ENCODE data around the gene ZNF160.

DNA sequence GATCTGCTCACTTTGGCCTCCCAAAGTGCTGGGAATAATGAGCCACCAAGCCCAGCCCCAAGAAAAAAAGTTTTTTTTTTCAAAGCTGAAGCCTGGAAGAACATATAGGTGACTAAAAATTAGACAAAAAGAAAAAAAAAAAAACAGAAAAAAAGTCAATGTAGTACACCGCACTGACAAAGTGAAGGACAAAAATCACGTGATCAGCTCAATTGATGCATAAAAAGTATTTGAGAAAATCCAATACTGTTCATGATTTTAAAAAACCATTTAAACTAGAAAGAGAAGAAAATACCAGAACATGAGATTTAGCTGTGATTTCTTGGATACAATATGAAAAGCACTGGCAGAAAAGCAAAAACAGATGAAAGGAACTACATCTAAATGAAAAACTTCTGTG lies 69.2 kb downstream of the ZNF160 start:
- TF ChIP-seq, protein P1, sequence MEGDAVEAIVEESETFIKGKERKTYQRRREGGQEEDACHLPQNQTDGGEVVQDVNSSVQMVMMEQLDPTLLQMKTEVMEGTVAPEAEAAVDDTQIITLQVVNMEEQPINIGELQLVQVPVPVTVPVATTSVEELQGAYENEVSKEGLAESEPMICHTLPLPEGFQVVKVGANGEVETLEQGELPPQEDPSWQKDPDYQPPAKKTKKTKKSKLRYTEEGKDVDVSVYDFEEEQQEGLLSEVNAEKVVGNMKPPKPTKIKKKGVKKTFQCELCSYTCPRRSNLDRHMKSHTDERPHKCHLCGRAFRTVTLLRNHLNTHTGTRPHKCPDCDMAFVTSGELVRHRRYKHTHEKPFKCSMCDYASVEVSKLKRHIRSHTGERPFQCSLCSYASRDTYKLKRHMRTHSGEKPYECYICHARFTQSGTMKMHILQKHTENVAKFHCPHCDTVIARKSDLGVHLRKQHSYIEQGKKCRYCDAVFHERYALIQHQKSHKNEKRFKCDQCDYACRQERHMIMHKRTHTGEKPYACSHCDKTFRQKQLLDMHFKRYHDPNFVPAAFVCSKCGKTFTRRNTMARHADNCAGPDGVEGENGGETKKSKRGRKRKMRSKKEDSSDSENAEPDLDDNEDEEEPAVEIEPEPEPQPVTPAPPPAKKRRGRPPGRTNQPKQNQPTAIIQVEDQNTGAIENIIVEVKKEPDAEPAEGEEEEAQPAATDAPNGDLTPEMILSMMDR (conservative IDR thresholded peaks at IDR 0.05; ENCODE audit: low read depth, low read length) = no peak
- TF ChIP-seq MAFK (IDR thresholded peaks at IDR 0.05; ENCODE audit: low read depth, low read length) = no peak
- TF ChIP-seq POLR2A (IDR thresholded peaks at IDR 0.05; ENCODE audit: low read depth, low read length) = no peak
- no peak for TF ChIP-seq MXI1 (IDR thresholded peaks at IDR 0.05; ENCODE audit: borderline replicate concordance, low read depth, low read length)
- no peak for TF ChIP-seq RCOR1 (IDR thresholded peaks at IDR 0.05; ENCODE audit: insufficient replicate concordance, low read length)
- TF ChIP-seq CHD1 (IDR thresholded peaks at IDR 0.05; ENCODE audit: low read depth, low read length) = no peak
- TF ChIP-seq BHLHE40 (IDR thresholded peaks at IDR 0.05; ENCODE audit: low read depth, low read length) = no peak
- TF ChIP-seq SMC3 (IDR thresholded peaks at IDR 0.05; ENCODE audit: low read depth, low read length) = no peak
- TF ChIP-seq, protein P2, sequence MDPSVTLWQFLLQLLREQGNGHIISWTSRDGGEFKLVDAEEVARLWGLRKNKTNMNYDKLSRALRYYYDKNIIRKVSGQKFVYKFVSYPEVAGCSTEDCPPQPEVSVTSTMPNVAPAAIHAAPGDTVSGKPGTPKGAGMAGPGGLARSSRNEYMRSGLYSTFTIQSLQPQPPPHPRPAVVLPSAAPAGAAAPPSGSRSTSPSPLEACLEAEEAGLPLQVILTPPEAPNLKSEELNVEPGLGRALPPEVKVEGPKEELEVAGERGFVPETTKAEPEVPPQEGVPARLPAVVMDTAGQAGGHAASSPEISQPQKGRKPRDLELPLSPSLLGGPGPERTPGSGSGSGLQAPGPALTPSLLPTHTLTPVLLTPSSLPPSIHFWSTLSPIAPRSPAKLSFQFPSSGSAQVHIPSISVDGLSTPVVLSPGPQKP (IDR thresholded peaks at IDR 0.05; ENCODE audit: borderline replicate concordance, low read depth, low read length) = no peak
- no peak for TF ChIP-seq RAD21 (IDR thresholded peaks at IDR 0.05; ENCODE audit: low read length)
- TF ChIP-seq, protein P3, sequence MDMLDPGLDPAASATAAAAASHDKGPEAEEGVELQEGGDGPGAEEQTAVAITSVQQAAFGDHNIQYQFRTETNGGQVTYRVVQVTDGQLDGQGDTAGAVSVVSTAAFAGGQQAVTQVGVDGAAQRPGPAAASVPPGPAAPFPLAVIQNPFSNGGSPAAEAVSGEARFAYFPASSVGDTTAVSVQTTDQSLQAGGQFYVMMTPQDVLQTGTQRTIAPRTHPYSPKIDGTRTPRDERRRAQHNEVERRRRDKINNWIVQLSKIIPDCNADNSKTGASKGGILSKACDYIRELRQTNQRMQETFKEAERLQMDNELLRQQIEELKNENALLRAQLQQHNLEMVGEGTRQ (IDR thresholded peaks at IDR 0.05; ENCODE audit: low read depth, low read length) = no peak
- no peak for TF ChIP-seq RFX5 (IDR thresholded peaks at IDR 0.05; ENCODE audit: low read depth, low read length)
- TF ChIP-seq FOS (IDR thresholded peaks at IDR 0.05; ENCODE audit: low read depth, low read length) = no peak
- TF ChIP-seq CEBPB (IDR thresholded peaks at IDR 0.05; ENCODE audit: low read depth, low read length) = no peak
